ENCODE measurements around the gene RBX1.

- TF ChIP-seq CTBP1 (IDR thresholded peaks at IDR 0.05; ENCODE audit: borderline replicate concordance) (no peak), FOXM1 (IDR thresholded peaks at IDR 0.05; ENCODE audit: borderline replicate concordance) (no peak), L3MBTL2 (conservative IDR thresholded peaks at IDR 0.05) (no peak), BHLHE40 (IDR thresholded peaks at IDR 0.05; ENCODE audit: borderline replicate concordance) (no peak), TARDBP (IDR thresholded peaks at IDR 0.05) (no peak), FOXK2 (IDR thresholded peaks at IDR 0.05) (no peak), LEF1 (IDR thresholded peaks at IDR 0.05; ENCODE audit: borderline replicate concordance) (no peak), ELF4 (IDR thresholded peaks at IDR 0.05) (no peak), NFRKB (IDR thresholded peaks at IDR 0.05) (no peak), SP1 (IDR thresholded peaks at IDR 0.05) (no peak), HDGF (IDR thresholded peaks at IDR 0.05; ENCODE audit: borderline replicate concordance) (no peak), ZNF384 (IDR thresholded peaks at IDR 0.05) (no peak), SUZ12 (IDR thresholded peaks at IDR 0.05) (no peak)
- TF ChIP-seq, protein P1, sequence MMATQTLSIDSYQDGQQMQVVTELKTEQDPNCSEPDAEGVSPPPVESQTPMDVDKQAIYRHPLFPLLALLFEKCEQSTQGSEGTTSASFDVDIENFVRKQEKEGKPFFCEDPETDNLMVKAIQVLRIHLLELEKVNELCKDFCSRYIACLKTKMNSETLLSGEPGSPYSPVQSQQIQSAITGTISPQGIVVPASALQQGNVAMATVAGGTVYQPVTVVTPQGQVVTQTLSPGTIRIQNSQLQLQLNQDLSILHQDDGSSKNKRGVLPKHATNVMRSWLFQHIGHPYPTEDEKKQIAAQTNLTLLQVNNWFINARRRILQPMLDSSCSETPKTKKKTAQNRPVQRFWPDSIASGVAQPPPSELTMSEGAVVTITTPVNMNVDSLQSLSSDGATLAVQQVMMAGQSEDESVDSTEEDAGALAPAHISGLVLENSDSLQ (IDR thresholded peaks at IDR 0.05): no peak
Observed at GRCh38 chr22:40997520-40997919, 46.3 kb downstream of the RBX1 start.
